Lower leg skin (tissue), 3 donors: ENCODE data around the gene KIF5C.

Experiments
- POLR2A ChIP-seq, 2 donors: fragments of 450-650 bp; IDR thresholded peaks; one replicate each; pipeline ENCODE4 v1.6.1; 2016 to 2017; ENCODE audit warnings: antibody characterized with exemption in 2 of 2, mild to moderate bottlenecking in 1 of 2, moderate library complexity in 1 of 2
- TF ChIP-seq, protein P1 (sequence below), 3 donors: fragments of 450-650 bp; IDR thresholded peaks; one replicate each; pipeline ENCODE4 v1.5.1; 2016; ENCODE audit warnings: antibody characterized with exemption in 3 of 3, mild to moderate bottlenecking in 3 of 3, moderate library complexity in 2 of 3

DNA sequence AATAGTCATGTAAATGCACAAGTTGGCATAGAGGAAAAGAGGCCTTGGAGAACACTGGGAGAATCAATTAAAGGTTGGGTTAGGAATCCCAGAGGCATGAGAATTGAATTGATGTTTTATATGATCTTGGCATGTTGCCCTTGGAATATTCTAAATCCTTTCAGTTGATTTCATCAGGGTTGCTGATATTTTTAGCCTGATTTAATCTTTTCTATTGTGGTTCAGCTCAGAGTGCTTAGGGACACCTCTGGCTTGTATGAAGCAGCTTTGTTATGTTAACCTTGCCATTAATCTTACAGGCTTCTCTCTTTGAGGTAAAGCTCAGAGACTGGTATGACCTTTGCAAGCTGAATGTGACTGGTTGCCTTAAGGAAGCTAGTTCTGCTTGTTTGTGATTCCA, 99.1 kb downstream of the KIF5C start:
- TF ChIP-seq, protein P1, sequence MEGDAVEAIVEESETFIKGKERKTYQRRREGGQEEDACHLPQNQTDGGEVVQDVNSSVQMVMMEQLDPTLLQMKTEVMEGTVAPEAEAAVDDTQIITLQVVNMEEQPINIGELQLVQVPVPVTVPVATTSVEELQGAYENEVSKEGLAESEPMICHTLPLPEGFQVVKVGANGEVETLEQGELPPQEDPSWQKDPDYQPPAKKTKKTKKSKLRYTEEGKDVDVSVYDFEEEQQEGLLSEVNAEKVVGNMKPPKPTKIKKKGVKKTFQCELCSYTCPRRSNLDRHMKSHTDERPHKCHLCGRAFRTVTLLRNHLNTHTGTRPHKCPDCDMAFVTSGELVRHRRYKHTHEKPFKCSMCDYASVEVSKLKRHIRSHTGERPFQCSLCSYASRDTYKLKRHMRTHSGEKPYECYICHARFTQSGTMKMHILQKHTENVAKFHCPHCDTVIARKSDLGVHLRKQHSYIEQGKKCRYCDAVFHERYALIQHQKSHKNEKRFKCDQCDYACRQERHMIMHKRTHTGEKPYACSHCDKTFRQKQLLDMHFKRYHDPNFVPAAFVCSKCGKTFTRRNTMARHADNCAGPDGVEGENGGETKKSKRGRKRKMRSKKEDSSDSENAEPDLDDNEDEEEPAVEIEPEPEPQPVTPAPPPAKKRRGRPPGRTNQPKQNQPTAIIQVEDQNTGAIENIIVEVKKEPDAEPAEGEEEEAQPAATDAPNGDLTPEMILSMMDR (IDR thresholded peaks at IDR 0.05): no peak
- TF ChIP-seq POLR2A (IDR thresholded peaks at IDR 0.05): no peak
